Osteoblast (primary cell): ENCODE results near the gene GAB2. TPM values are rescaled to one million over a fixed set of nuclear protein-coding genes. Genes with fewer than 3 reads are reported as not detected.

Experiments used
- DNase-seq: peaks from one replicate; pipeline ENCODE4 v3.0.0; 2011; ENCODE audit warnings: low spot score, mixed read lengths; ENCODE audit not compliant: insufficient read length; ENCODE audit errors: missing footprints
- H2AFZ ChIP-seq: 2 replicates; pipeline ENCODE4 v1.6.0; 2011; ENCODE audit warnings: mild to moderate bottlenecking, low read length
- H3K27ac ChIP-seq: 2 replicates; pipeline ENCODE4 v1.5.1; 2011; ENCODE audit warnings: mild to moderate bottlenecking, low read depth, low read length, moderate library complexity
- H3K27me3 ChIP-seq: 2 replicates; pipeline ENCODE4 v1.6.0; 2012; ENCODE audit warnings: mild to moderate bottlenecking, control low read depth, inconsistent platforms, low read length, moderate library complexity; ENCODE audit not compliant: insufficient read depth
- H3K36me3 ChIP-seq: 2 replicates; pipeline ENCODE4 v1.5.1; 2011; ENCODE audit warnings: mild to moderate bottlenecking, low read length, control low read depth, moderate library complexity; ENCODE audit not compliant: insufficient read depth
- H3K4me1 ChIP-seq: 2 replicates; pipeline ENCODE4 v1.5.1; 2011; ENCODE audit warnings: mild to moderate bottlenecking, low read length, control low read depth, moderate library complexity; ENCODE audit not compliant: insufficient read depth
- H3K4me2 ChIP-seq: 2 replicates; pipeline ENCODE4 v1.6.0; 2011; ENCODE audit warnings: mild to moderate bottlenecking, low read length; ENCODE audit not compliant: insufficient read depth
- H3K4me3 ChIP-seq: fragments of 200-600 bp; sonication (generic); 3 replicates; pipeline ENCODE4 v1.5.1; 2012; ENCODE audit warnings: mild to moderate bottlenecking, low read length, inconsistent platforms; ENCODE audit not compliant: insufficient read depth
- H3K79me2 ChIP-seq: 2 replicates; pipeline ENCODE4 v1.6.0; 2012; ENCODE audit warnings: mild to moderate bottlenecking, low read length, control low read depth, inconsistent platforms; ENCODE audit not compliant: insufficient read depth
- H3K9me3 ChIP-seq: 2 replicates; pipeline ENCODE4 v1.5.1; 2011; ENCODE audit warnings: low read depth, low read length, control low read depth
- H4K20me1 ChIP-seq: 2 replicates; pipeline ENCODE4 v1.6.0; 2012; ENCODE audit warnings: mild to moderate bottlenecking, low read length, control low read depth; ENCODE audit not compliant: insufficient read depth
- CTCF ChIP-seq: IDR thresholded peaks from 2 replicates; pipeline ENCODE4 v1.5.1; 2011; ENCODE audit warnings: mild to moderate bottlenecking, low read depth, low read length, moderate library complexity; ENCODE audit errors: extremely low read depth
- total RNA-seq: library from RNA; depleted of rRNA; stranded (reverse); fragments of >200 nt; gene quantifications from 2 replicates; pipeline ENCODE4 v1.2.3, GENCODE V29; 2012

Gene GAB2
- total RNA-seq, 1 donor = 18.5 TPM

DNA sequence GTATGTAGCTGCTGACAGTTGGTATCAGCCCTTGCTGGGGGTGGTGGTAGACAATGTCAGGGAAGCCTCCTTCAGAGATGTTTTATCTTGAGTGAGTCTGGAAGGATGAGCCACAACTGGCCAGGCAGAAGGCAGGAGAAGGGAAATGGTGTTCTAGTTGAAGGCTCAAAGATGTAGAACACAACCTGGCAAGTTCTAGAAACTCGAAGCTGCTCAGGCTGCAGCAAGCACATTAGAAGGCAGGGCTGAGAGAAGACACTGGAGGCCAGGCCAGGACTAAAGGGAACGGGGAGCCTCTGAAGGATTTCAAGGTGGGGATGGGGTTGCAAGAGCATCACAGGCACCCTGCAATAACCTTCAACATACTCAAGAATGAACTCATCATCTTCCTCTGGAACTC, 188.5 kb downstream of the GAB2 start:
- Histone ChIP-seq H3K27ac (no peak overlapping the region), H4K20me1 (no peaks in the 10 kb centered on the region), H3K79me2 (no peaks in the 10 kb centered on the region), H3K4me2 (no peak overlapping the region), H3K4me3 (no peak overlapping the region), H3K4me1 (peaks cover 12% of the 10 kb centered on the region), H3K27me3 (no peaks in the 10 kb centered on the region), H2AFZ (no peak overlapping the region), H3K9me3 (no peaks in the 10 kb centered on the region), H3K36me3 (peaks cover 12% of the 10 kb centered on the region)
- no peak for DNase-seq
- TF ChIP-seq CTCF = no peak

DNA sequence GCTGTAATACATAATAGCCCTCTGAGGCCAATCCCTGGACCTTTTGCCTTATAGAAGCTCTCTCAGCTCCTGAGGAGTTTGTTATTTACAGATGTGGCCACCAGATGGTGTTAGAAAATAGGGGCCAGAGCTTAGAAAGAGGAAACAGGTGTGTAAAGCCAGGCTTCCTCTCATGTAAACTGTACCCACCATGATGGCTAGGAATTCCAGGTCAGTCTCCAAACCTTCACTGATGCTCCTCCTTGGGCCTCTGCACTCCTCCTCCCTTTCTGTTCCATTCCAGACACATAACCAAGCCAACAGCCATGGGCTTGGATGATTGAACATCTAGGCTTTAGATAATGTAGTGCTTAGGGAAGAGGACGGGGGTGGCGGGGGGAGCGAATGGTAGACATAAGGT, 189.2 kb downstream of the GAB2 start:
- H3K4me3 ChIP-seq = no peak overlapping the region
- peaks cover 12% of the 10 kb centered on the region for H3K4me1 ChIP-seq
- no peak for DNase-seq
- H3K36me3 ChIP-seq = peaks cover 13% of the 10 kb centered on the region
- no peak overlapping the region for H2AFZ ChIP-seq
- H3K9me3 ChIP-seq = no peaks in the 10 kb centered on the region
- H3K79me2 ChIP-seq = no peaks in the 10 kb centered on the region
- no peaks in the 10 kb centered on the region for H4K20me1 ChIP-seq
- no peaks in the 10 kb centered on the region for H3K27me3 ChIP-seq
- no peak overlapping the region for H3K4me2 ChIP-seq
- peak; percentile 54 for TF ChIP-seq CTCF
- no peak overlapping the region for H3K27ac ChIP-seq

DNA sequence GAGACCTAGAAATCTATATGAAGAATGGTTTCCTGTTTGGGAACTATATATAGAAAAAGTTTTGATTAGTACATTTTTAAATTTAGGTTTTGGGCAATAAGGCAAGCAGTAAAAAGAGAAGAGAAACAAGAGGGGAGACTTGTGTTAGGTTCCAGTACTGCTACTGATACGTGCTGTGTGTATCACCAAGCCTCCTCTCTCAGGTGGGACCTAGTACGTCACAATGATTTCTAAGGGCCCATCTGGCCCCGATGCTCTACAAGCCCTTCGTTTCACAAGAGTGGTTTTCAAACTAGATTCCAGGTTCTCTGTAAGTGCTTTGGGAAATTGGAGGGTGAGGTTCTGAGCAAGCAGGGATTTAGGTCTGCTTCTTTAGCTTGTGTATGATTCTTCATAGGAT, 189.7 kb downstream of the GAB2 start:
- no peaks in the 10 kb centered on the region for H3K27me3 ChIP-seq
- no peaks in the 10 kb centered on the region for H3K9me3 ChIP-seq
- H4K20me1 ChIP-seq = no peaks in the 10 kb centered on the region
- H3K4me3 ChIP-seq = no peak overlapping the region
- no peak overlapping the region for H3K27ac ChIP-seq
- peaks cover 12% of the 10 kb centered on the region for H3K4me1 ChIP-seq
- H3K4me2 ChIP-seq = no peak overlapping the region
- DNase-seq = no peak
- H2AFZ ChIP-seq = no peak overlapping the region
- no peak for TF ChIP-seq CTCF
- no peaks in the 10 kb centered on the region for H3K79me2 ChIP-seq
- peaks cover 16% of the 10 kb centered on the region for H3K36me3 ChIP-seq

DNA sequence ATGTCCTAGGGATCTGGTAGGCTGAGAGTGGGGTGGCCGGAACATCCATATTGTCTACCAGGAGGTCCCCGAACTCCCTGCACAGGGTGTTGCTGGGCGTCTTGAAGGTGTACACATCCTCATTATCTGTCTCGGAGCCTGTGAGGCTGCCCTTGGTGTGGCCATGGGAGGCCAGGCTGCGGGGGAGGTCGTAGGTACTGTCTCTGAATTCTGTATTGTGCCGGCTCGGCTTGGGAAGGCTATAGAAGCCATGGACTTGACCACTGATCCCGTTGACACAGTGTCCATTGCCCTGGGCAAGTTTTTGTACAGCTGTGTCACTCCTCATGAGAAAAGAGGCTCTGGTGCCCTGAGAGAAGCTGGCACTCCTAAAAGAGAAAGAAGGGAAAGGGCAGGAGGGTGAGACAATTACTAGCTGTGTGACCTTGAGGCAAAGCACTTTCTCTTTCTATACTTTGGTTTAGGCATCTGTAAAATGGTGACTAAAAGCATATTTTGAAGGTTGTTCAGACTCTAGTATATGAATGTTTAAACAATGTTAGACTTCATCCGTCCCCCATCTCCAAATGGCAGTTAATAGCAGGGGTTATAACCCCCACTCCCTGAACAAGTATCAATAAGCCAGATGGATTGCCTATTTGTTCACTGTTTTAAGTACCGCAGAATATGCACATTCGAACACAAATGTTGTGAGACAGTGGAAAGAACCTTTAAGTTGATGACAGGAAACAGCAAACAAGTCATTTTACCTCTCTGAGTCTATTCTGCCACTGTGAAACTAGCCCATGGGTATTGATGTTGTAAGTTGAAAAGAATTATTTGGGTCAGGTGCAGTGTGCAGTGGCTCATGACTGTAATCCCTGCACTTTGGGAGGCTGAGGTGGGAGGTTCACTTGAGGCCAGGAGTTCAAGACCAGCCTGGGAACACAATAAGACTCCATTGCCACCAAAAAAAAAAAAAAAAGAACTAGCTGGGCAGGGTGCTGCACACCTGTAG, 190.6 kb downstream of the GAB2 start:
- no peak for TF ChIP-seq CTCF
- H3K4me2 ChIP-seq = no peak overlapping the region
- no peak overlapping the region for H3K4me3 ChIP-seq
- H2AFZ ChIP-seq = no peak overlapping the region
- H3K36me3 ChIP-seq = peaks cover 21% of the 10 kb centered on the region
- no peaks in the 10 kb centered on the region for H3K79me2 ChIP-seq
- no peaks in the 10 kb centered on the region for H4K20me1 ChIP-seq
- DNase-seq = no peak
- no peak overlapping the region for H3K27ac ChIP-seq
- H3K27me3 ChIP-seq = no peaks in the 10 kb centered on the region
- H3K4me1 ChIP-seq = peaks cover 5% of the 10 kb centered on the region
- no peaks in the 10 kb centered on the region for H3K9me3 ChIP-seq
